HEK293T (cell line): ENCODE data around the gene CHTOP.
"Not testable (repeated sequence)": the region's sequence is repeated elsewhere in the genome, so short reads cannot be mapped to it uniquely, and the experiment has no call there.

ENCODE experiments used
- CTCF ChIA-PET: fragments of 350-600 bp; formaldehyde crosslinking; extraction: SDS; loops from one replicate; lab custom pipeline; 2021; ENCODE audit warnings: antibody characterized with exemption, inconsistent platforms; lab: Yijun Ruan, JAX
- POLR2A ChIA-PET: fragments of 350-600 bp; formaldehyde crosslinking; extraction: SDS; loops from one replicate; lab custom pipeline; 2020; ENCODE audit warnings: antibody characterized with exemption, inconsistent platforms; lab: Yijun Ruan, JAX
- DNase-seq: peaks from one replicate; pipeline ENCODE4 v3.0.0; 2012; ENCODE audit warnings: mixed read lengths; ENCODE audit errors: extremely low spot score
- ARNT ChIP-seq: fragments of 450-650 bp; IDR thresholded peaks from 2 replicates; pipeline ENCODE4 v1.6.1; 2017; ENCODE audit warnings: mild to moderate bottlenecking
- BHLHE40 ChIP-seq: fragments of 450-650 bp; IDR thresholded peaks from 2 replicates; pipeline ENCODE4 v1.6.1; 2016; ENCODE audit warnings: mild to moderate bottlenecking, moderate library complexity, borderline replicate concordance
- CTBP1 ChIP-seq: fragments of 450-650 bp; IDR thresholded peaks from 2 replicates; pipeline ENCODE4 v1.6.1; 2016; ENCODE audit warnings: borderline replicate concordance
- ELF4 ChIP-seq: fragments of 450-650 bp; IDR thresholded peaks from 2 replicates; pipeline ENCODE4 v1.6.1; 2017; ENCODE audit warnings: antibody characterized with exemption
- FOXA1 ChIP-seq: fragments of 450-650 bp; IDR thresholded peaks from 2 replicates; pipeline ENCODE4 v1.6.1; 2016; ENCODE audit warnings: mild to moderate bottlenecking
- FOXK2 ChIP-seq: fragments of 450-650 bp; IDR thresholded peaks from 2 replicates; pipeline ENCODE4 v1.6.1; 2016; ENCODE audit warnings: mild to moderate bottlenecking
- FOXM1 ChIP-seq: fragments of 450-650 bp; IDR thresholded peaks from 2 replicates; pipeline ENCODE4 v1.6.1; 2017; ENCODE audit warnings: mild to moderate bottlenecking, borderline replicate concordance
- HDGF ChIP-seq: fragments of 450-650 bp; IDR thresholded peaks from 2 replicates; pipeline ENCODE4 v1.6.1; 2017; ENCODE audit warnings: antibody characterized with exemption, borderline replicate concordance
- L3MBTL2 ChIP-seq: fragments of 450-650 bp; conservative IDR thresholded peaks from 2 replicates; pipeline ENCODE4 v1.6.1; 2016; ENCODE audit warnings: mild to moderate bottlenecking
- LEF1 ChIP-seq: fragments of 450-650 bp; IDR thresholded peaks from 2 replicates; pipeline ENCODE4 v1.6.1; 2017; ENCODE audit warnings: mild to moderate bottlenecking, borderline replicate concordance
- NFRKB ChIP-seq: fragments of 450-650 bp; IDR thresholded peaks from 2 replicates; pipeline ENCODE4 v1.6.1; 2016; ENCODE audit warnings: mild to moderate bottlenecking, moderate library complexity
- SP1 ChIP-seq: fragments of 450-650 bp; IDR thresholded peaks from 2 replicates; pipeline ENCODE4 v1.6.1; 2017
- SUZ12 ChIP-seq: fragments of 450-650 bp; IDR thresholded peaks from 2 replicates; pipeline ENCODE4 v1.6.1; 2016; ENCODE audit warnings: mild to moderate bottlenecking
- TARDBP ChIP-seq: fragments of 450-650 bp; IDR thresholded peaks from 2 replicates; pipeline ENCODE4 v1.6.1; 2016
- ZNF384 ChIP-seq: fragments of 450-650 bp; IDR thresholded peaks from 2 replicates; pipeline ENCODE4 v1.6.1; 2016
- TF ChIP-seq, protein P1 (sequence below): fragments of 450-650 bp; IDR thresholded peaks from 2 replicates; pipeline ENCODE4 v1.6.1; 2016

The CHTOP gene, protein sequence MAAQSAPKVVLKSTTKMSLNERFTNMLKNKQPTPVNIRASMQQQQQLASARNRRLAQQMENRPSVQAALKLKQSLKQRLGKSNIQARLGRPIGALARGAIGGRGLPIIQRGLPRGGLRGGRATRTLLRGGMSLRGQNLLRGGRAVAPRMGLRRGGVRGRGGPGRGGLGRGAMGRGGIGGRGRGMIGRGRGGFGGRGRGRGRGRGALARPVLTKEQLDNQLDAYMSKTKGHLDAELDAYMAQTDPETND

DNA sequence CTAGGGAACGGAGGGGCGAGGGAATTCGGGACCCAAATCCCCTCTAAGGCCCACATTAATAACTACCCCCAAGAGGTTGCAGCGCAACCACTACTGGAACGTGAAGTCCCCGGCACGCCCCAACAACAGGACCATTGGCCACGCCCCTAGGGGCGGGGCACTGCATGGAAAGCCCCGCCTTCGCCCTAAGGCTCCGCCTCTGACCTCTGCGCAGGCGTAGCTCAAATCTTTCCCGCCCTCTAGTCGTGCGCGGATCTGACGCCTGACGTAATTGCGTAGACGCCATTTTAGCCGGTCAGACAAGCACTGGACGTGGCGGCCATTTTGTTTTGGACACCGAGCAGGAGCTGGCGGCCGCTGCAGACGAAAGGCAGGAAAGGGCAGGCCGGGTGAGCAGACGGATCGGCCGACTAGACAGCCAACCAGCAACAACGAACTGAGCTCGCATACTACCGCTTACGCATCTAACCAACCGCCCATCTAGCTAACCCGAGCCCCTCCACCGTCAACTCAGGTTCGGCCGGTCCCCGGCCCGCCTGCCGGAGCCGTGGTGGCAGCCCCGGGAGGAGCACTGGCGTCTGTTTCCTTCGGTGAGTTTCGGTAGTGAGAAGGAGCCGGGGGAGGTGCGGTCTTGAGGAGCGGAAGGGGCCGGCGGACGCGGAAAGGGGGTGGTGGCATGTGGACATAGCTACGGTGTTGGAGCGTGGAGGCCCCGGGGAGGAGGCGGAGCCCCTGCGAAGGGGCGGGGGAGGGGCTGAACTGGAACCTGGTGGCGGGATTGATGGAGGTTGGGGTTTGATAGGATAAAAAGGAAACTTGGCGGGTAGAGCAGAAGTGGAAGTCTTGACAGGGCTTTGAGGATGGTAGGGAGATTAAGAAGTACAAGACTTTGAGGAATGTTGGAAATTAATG lies at the start of gene CHTOP:
TSS of gene CHTOP (plus strand) at position 313 of the 912 bp plus-strand sequence. CDS start 2,523 bp downstream, outside the sequence.
- ChIA-PET CTCF (interaction anchor here (0.7 to 1.5 kb wide), 4 partner anchors 49 to 123 kb away, joined by 3 to 4 read pairs (median 4); no protein-coding TSS in a partner anchor), POLR2A (interaction anchor here (0.5 to 2.7 kb wide), 62 partner anchors 8 to 586 kb away, joined by 3 to 47 read pairs (median 6); partner anchors contain the start of genes CREB3L4, ILF2, INTS3 and JTB)
- TF ChIP-seq, protein P1, sequence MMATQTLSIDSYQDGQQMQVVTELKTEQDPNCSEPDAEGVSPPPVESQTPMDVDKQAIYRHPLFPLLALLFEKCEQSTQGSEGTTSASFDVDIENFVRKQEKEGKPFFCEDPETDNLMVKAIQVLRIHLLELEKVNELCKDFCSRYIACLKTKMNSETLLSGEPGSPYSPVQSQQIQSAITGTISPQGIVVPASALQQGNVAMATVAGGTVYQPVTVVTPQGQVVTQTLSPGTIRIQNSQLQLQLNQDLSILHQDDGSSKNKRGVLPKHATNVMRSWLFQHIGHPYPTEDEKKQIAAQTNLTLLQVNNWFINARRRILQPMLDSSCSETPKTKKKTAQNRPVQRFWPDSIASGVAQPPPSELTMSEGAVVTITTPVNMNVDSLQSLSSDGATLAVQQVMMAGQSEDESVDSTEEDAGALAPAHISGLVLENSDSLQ = peak; percentile 63; the same call in 1 of the 2 replicates
- no peak for TF ChIP-seq ZNF384
- TF ChIP-seq LEF1 = no peak
- TF ChIP-seq L3MBTL2 = peak; percentile 33; the same call in 1 of the 2 replicates
- no peak for TF ChIP-seq CTBP1
- TF ChIP-seq ELF4 = peak; percentile 24; the same call in 1 of the 2 replicates
- TF ChIP-seq NFRKB = peak; percentile 97
- TF ChIP-seq HDGF = no peak

DNA sequence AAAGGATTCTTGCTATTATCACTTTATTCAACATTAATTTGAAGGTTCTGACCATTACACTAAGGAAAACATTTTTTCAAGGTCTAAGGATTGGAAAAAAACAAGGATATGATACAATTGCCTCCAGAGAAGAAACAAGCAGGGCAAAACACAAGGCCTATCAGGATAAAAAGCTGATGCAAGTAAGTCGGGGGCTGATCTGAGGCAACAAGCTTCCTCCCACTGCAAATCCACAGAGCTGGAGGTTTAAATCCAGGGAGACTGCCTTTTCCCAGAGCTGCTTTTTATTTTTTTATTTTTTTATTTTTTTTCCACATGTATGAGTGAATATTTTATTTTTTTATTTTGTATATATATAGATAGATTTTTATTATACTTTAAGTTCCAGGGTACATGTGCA lies 48.9 kb upstream of the CHTOP start:
- TF ChIP-seq L3MBTL2 (no peak), FOXA1 (no peak), ELF4 (no peak), CTBP1 (no peak), LEF1 (no peak), FOXK2 (no peak), FOXM1 (no peak), HDGF (no peak), NFRKB (no peak), SUZ12 (no peak), SP1 (no peak), TARDBP (no peak), ZNF384 (no peak), BHLHE40 (no peak), ARNT (no peak)
- TF ChIP-seq, protein P1 = no peak
- ChIA-PET POLR2A (interaction anchor here (1.0 to 4.1 kb wide), 3 partner anchors 42 to 50 kb away, joined by 4 to 17 read pairs (median 5); partner anchors contain the start of genes CHTOP, S100A1 and S100A13), CTCF (interaction anchor here (0.7 to 2.2 kb wide), 5 partner anchors 15 to 52 kb away, joined by 4 to 9 read pairs (median 6); partner anchors contain the start of genes CHTOP, S100A1 and S100A13)
- DNase-seq = no peak

More for the DNA sequence above, at the start of gene CHTOP:
- DNase-seq = peak; percentile 97

DNA sequence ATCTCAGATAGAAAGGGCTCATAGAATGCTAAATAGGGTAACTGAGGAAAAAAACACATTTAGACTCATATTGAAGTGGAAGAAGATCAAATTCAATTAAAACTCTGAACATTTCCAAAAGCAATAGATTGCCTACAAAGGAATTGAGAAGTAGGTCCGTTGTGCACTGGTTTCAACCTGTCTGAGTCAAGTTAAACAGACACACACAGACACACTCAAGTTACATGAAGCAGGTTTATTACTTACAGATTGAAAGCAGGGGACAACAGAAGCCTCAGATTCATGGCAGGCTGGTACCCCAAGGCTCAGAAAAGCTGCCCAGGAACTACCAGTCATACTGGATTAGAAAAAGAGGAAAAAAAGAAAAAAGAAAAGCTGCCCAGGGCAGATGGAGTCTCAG lies 47.5 kb upstream of the CHTOP start:
- ChIA-PET CTCF (interaction anchor here (0.5 to 2.2 kb wide), 2 partner anchors 42 to 68 kb away, joined by 4 to 9 read pairs; partner anchors contain the start of genes S100A1 and S100A13), POLR2A (interaction anchor here (1.2 to 4.1 kb wide), 3 partner anchors 41 to 48 kb away, joined by 4 to 17 read pairs (median 5); partner anchors contain the start of genes CHTOP, S100A1 and S100A13)
- no peak for DNase-seq
- TF ChIP-seq FOXM1 (no peak), SUZ12 (no peak), TARDBP (no peak), LEF1 (no peak), FOXK2 (no peak), BHLHE40 (no peak), HDGF (no peak), L3MBTL2 (no peak), SP1 (no peak), FOXA1 (no peak), ZNF384 (no peak), ELF4 (no peak), ARNT (no peak), NFRKB (no peak), CTBP1 (no peak)
- TF ChIP-seq, protein P1 = no peak

DNA sequence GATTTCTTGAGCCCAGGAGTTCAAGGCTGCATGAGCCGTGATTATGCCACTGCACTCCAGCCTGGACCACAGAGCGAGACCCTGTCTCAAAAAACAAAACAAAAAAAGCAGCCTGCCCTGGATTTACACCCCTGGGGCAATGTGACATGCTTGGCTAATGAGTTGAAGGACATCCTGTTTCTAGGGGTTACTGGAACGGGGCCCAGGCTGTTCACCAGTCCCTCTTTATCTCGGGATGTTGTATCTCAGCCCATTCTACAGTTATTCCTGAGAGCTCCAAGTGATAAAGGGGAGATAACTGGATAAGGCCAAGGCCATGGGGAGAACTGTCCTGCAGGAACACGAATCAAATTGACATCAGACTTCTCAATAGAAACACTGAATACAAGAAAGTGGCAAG lies 46.6 kb upstream of the CHTOP start:
- peak; percentile 5 for DNase-seq
- CTCF ChIA-PET = no interaction called here
- TF ChIP-seq BHLHE40 (no peak), FOXK2 (no peak), SUZ12 (no peak), FOXM1 (no peak), FOXA1 (no peak), ZNF384 (no peak), NFRKB (no peak), SP1 (no peak), ARNT (no peak), CTBP1 (no peak), L3MBTL2 (no peak), HDGF (no peak), LEF1 (no peak)
- TF ChIP-seq, protein P1 = no peak
- POLR2A ChIA-PET = interaction anchor here (4.1 kb wide), 1 partner anchor 40 kb away, joined by 17 read pairs; the partner anchor contains the start of genes S100A1 and S100A13

DNA sequence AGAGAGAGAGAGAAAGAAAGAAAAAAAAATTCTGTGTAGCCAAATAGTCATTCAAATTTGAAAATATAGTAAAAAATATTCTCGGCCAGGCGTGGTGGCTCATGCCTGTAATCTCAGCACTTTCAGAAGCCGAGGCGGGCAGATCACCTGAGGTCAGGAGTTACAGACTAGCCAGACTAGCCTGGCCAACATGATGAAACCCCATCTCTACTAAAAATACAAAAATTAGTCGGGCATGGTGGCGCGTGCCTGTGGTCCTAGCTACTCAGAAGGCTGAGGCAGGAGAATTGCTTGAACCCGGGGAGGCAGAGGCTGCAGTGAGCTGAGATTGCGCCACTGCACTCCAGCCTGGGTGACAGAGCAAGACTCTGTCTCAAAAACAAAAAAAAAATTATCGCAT lies 45.8 kb upstream of the CHTOP start:
- DNase-seq, POLR2A ChIA-PET: not testable (repeated sequence)
- CTCF ChIA-PET = interaction anchor here (0.7 kb wide), 1 partner anchor 28 kb away, joined by 3 read pairs; the partner anchor contains the start of gene S100A14
